Kidney (tissue), 14 donors: ENCODE data around the gene GLG1. TPM values are rescaled to one million over a fixed set of nuclear protein-coding genes. Genes with fewer than 3 reads are reported as not detected.
"Not testable (repeated sequence)": the region's sequence is repeated elsewhere in the genome, so short reads cannot be mapped to it uniquely, and the experiment has no call there.

Experiments used
- DNase-seq, 5 donors: peaks; one replicate each; pipeline ENCODE4 v3.0.0-alpha.2; 2013 to 2020
- FAIRE-seq: peaks from 2 replicates; lab custom pipeline; 2012; peaks lifted over from hg19 to GRCh38; lab: Jason Lieb, UNC
- H3K27ac ChIP-seq, 2 donors: one replicate each; pipeline ENCODE4 v1.7.0; 2013; ENCODE audit warnings: low read depth in 2 of 2, low read length in 2 of 2, inconsistent platforms in 1 of 2
- H3K27me3 ChIP-seq: one replicate; pipeline ENCODE4 v1.7.1; 2013; ENCODE audit warnings: low read length, inconsistent platforms; ENCODE audit not compliant: control insufficient read depth, insufficient read depth
- H3K36me3 ChIP-seq, 3 donors: one replicate each; pipeline versions ENCODE4 v1.7.0 to v1.7.1; 2013; ENCODE audit warnings: low read length in 3 of 3, control low read depth in 1 of 3, inconsistent platforms in 1 of 3; ENCODE audit not compliant: insufficient read depth in 3 of 3, control insufficient read depth in 2 of 3
- H3K4me1 ChIP-seq, 3 donors: one replicate each; pipeline versions ENCODE4 v1.7.0 to v1.7.1; 2013; ENCODE audit warnings: low read length in 3 of 3, inconsistent platforms in 1 of 3, low read depth in 1 of 3; ENCODE audit not compliant: control insufficient read depth in 2 of 3, insufficient read depth in 2 of 3
- H3K4me3 ChIP-seq, 3 donors: one replicate each; pipeline versions ENCODE4 v1.7.0 to v1.8.1; 2013; ENCODE audit warnings: low read length in 3 of 3, control low read depth in 1 of 3, inconsistent platforms in 1 of 3
- H3K9ac ChIP-seq, 3 donors: one replicate each; pipeline versions ENCODE4 v1.7.0 to v1.7.1; 2013; ENCODE audit warnings: low read length in 3 of 3, control low read depth in 1 of 3, inconsistent platforms in 1 of 3
- H3K9me3 ChIP-seq, 3 donors: one replicate each; pipeline versions ENCODE4 v1.7.0 to v1.7.1; 2013; ENCODE audit warnings: low read length in 3 of 3, control low read depth in 1 of 3, inconsistent platforms in 1 of 3; ENCODE audit not compliant: control insufficient read depth in 2 of 3, insufficient read depth in 1 of 3
- CTCF ChIP-seq: IDR thresholded peaks from 3 replicates; pipeline ENCODE4 v1.5.1; 2012; ENCODE audit warnings: mild to moderate bottlenecking, moderate library complexity, borderline replicate concordance; ENCODE audit not compliant: insufficient read depth; ENCODE audit errors: extremely low read depth
- intact Hi-C: fragments of 100-400 bp; cut with DNase I; formaldehyde crosslinking; loops from one replicate; pipeline ENCODE4 v1.11.1; 2022
- polyA plus RNA-seq: library from polyadenylated mRNA; stranded (reverse); fragments of 350-450 nt; fragmentation: Illumina TruSeq; extraction: RNeasy Lipid Tissue Mini Kit (QIAGEN cat#74804); gene quantifications from one replicate; pipeline ENCODE4 v1.2.3, GENCODE V29; 2014; ENCODE audit warnings: low read depth, low replicate concordance; ENCODE audit not compliant: insufficient read depth
- total RNA-seq: library from RNA; stranded (reverse); fragmentation: NEBNext Ultra II Directional; extraction: Animal tissue kit (Norgen Biotek cat#: 25700); gene quantifications from one replicate; pipeline ENCODE4 v1.2.1, GENCODE V29; 2021
- donor health status: control.
- donor health status: control.
- donor health status: control.
- donor health status: control.
- donor health status: control.
- donor health status: DM: yes; HTN: yes; CAD: no.
- donor health status: Normal renal cell carcinoma (clear cell type).

The GLG1 gene
- total and polyA plus RNA-seq, 2 donors from 2014 or later, result 58.8 to 167 TPM

DNA sequence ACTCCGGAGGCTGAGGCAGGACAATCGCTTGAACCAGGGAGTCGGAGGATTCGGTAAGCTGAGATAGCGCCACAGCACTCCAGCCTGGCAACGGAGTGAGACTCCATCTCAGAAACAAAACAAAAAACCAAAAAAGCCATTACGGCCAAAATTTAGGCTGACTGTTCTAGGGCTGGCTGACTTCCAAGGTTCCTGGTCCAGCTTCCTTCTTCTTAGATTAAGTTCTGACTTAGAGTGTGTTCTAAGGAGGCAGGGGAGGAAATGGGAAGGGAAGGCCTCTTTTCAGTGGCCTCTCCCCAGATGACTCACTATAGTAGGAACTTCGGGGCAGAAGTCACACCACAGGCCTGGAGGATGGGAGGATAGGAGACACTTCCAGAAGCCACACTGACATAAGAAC, 157.9 kb downstream of the GLG1 start:
- intact Hi-C loops, result no loop called here
- Histone ChIP-seq H3K9ac (no peak overlapping the region), H3K4me1 (peaks cover 0 to 11% (median 5%) of the 10 kb centered on the region in 3 donors), H3K36me3 (peaks cover 3 to 30% (median 25%) of the 10 kb centered on the region in 3 donors), H3K4me3 (no peak overlapping the region), H3K27me3 (no peaks in the 10 kb centered on the region), H3K27ac (peak overlapping the region; percentile 37 to 88), H3K9me3 (no peaks in the 10 kb centered on the region)
- TF ChIP-seq CTCF, result no peak
- peak in 2 of 5 donors; percentile 40 to 73 for DNase-seq
- FAIRE-seq, result no peak

DNA sequence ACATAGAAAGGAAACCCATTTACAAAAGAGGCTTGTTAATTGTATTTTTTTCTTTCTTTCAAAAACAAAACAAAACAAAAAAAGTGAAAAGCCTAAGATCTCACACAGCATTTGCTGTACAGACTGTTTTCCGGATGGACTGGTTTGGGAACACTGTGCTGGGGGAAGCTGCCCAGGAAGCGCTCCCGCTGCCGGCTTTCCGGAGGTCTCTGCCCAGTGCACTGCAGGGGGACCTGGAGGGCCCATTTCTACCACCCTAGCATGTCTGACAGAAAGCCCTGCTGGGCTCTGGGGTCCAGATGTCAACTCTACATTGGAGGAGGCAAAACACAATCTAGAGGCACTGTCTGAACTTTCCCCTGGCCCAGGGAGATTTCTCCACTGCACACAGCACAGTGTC, 159.3 kb downstream of the GLG1 start:
- FAIRE-seq, result no peak
- H3K27ac ChIP-seq, result peak overlapping the region in 1 of 2 donors; percentile 59

GRCh38 chr16:74446866-74447265, 160.0 kb downstream of the GLG1 start:
- H3K4me3 ChIP-seq, result no peak overlapping the region
- H3K27me3 ChIP-seq, result no peaks in the 10 kb centered on the region
- peaks cover 0 to 14% (median 11%) of the 10 kb centered on the region in 3 donors for H3K36me3 ChIP-seq
- no peaks in the 10 kb centered on the region for H3K9me3 ChIP-seq
- no peak overlapping the region for H3K9ac ChIP-seq
- intact Hi-C loops, result no loop called here
- H3K27ac ChIP-seq, result no peak overlapping the region
- peaks cover 0 to 11% (median 5%) of the 10 kb centered on the region in 3 donors for H3K4me1 ChIP-seq
- DNase-seq (no peak), FAIRE-seq (no peak)
- no peak for TF ChIP-seq CTCF

More for the DNA sequence above, 159.3 kb downstream of the GLG1 start:
- DNase-seq, result no peak
- Histone ChIP-seq H3K4me3 (no peak overlapping the region), H3K4me1 (peaks cover 0 to 11% (median 5%) of the 10 kb centered on the region in 3 donors), H3K9ac (no peak overlapping the region), H3K27me3 (no peaks in the 10 kb centered on the region), H3K9me3 (no peaks in the 10 kb centered on the region), H3K36me3 (peaks cover 0 to 20% (median 17%) of the 10 kb centered on the region in 3 donors)
- no peak for TF ChIP-seq CTCF
- intact Hi-C loops, result no loop called here

DNA sequence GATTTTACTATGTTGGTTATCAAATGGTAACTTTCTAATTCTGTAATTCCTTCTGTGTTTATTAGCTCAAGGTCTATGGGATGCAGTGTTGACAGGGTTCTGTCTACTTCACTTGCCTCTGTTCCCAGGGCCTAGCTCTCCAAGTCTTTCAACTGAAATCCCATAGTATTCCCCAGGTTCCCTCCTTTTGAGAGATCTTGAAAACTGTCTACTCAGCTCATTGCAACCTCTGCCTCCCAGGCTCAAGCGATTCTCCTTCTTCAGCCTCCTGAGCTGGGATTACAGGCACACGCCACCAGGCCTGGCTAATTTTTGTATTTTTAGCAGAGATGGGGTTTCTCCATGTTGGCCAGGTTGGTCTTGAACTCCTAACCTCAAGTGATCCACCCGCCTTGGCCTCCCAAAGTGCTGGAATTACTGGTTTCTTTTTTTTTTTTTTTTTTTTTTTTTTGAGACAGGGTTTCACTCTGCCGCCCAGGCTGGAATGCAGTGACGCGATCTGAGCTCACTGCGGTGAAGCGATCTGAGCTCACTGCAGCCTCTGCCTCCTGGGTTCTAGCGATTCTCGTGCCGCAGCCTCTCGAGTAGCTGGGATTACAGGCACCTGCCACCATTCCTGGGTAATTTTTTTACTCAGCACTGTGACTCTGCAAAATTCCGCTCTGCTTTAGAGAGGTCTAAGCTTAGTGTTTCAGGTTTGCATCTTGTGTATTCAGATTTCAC, 163.1 kb downstream of the GLG1 start:
- FAIRE-seq, intact Hi-C loops, H3K27ac ChIP-seq: not testable (repeated sequence)

More for the DNA sequence above, 163.1 kb downstream of the GLG1 start:
- not testable (repeated sequence) for DNase-seq, H3K4me1 ChIP-seq, H3K27me3 ChIP-seq, H3K9me3 ChIP-seq, H3K4me3 ChIP-seq, H3K9ac ChIP-seq
- H3K36me3 ChIP-seq, result peaks cover 0 to 14% (median 2%) of the 10 kb centered on the region in 3 donors
